Measurements from ENCODE around the gene MYH14. TPM values are rescaled to one million over a fixed set of nuclear protein-coding genes. Genes with fewer than 3 reads are reported as not detected.

The MYH14 gene
- total and polyA plus RNA-seq, 2 of the 8 experiments (the other 6 are each of a cell fraction or from before 2014, with no cell fraction given): 17.3 to 28.6 TPM

GRCh38 chr19:50290011-50290410 is 86.6 kb downstream of the MYH14 start (continued):
- TF ChIP-seq TEAD4 (IDR thresholded peaks at IDR 0.05; ENCODE audit: low read depth, low read length) (no peak), CHD7 (IDR thresholded peaks at IDR 0.05; ENCODE audit: insufficient replicate concordance, low read length) (no peak), KDM1A (IDR thresholded peaks at IDR 0.05; ENCODE audit: borderline replicate concordance, low read length) (no peak), MAFK (IDR thresholded peaks at IDR 0.05; ENCODE audit: low read depth, low read length) (no peak), ATF3 (IDR thresholded peaks at IDR 0.05; ENCODE audit: insufficient read depth, low read depth, low read length) (no peak), POLR2A (IDR thresholded peaks at IDR 0.05; ENCODE audit: control extremely low read depth in 1 of 2, low read depth in 2 of 2, low read length in 2 of 2) (no peak)
